ENCODE measurements around the gene UPF3A. TPM values are rescaled to one million over a fixed set of nuclear protein-coding genes. Genes with fewer than 3 reads are reported as not detected.
"Not testable (repeated sequence)": the region's sequence is repeated elsewhere in the genome, so short reads cannot be mapped to it uniquely, and the experiment has no call there.

UPF3A gene
- total RNA-seq, 1 experiment from 2014 or later: 88.3 TPM

DNA sequence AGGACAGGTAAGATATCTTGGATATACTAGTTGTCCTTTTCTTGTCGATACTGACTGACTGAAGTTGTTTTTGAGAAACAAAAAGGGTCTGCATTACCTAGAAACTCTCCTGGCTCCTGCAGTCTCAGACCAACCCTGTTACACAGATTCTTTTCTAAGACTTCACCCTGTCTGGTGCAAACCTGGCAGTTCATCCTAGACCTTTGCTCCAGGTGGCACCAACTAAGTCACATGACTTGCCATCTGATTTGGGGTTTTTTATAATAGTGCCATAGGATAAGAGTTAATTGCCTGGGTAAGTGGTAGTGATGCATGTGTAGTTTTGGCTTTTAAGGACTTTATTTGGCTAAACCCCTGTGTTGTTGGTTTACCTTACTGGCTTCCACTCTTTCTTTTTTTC is 47.2 kb downstream of the UPF3A start:
- Mint-ChIP-seq H3K4me3 (ENCODE audit: unreplicated experiment) (no peak overlapping the region), H3K27ac (ENCODE audit: unreplicated experiment) (no peak overlapping the region)
- BruUV-seq (replicated peaks): no TSS peak

GRCh38 chr13:114330086-114330485 is 48.7 kb downstream of the UPF3A start:
- Mint-ChIP-seq H3K36me3 (ENCODE audit: insufficient read depth, unreplicated experiment) (peaks cover 20% of the 10 kb centered on the region), H3K27ac (ENCODE audit: unreplicated experiment) (no peak overlapping the region), H3K4me1 (ENCODE audit: low read depth, unreplicated experiment) (no peaks in the 10 kb centered on the region), H3K9me3 (ENCODE audit: unreplicated experiment) (no peaks in the 10 kb centered on the region), H3K4me3 (ENCODE audit: unreplicated experiment) (no peak overlapping the region), H3K27me3 (ENCODE audit: insufficient read depth, unreplicated experiment) (peaks cover 5% of the 10 kb centered on the region)
- TF ChIP-seq, protein P1, sequence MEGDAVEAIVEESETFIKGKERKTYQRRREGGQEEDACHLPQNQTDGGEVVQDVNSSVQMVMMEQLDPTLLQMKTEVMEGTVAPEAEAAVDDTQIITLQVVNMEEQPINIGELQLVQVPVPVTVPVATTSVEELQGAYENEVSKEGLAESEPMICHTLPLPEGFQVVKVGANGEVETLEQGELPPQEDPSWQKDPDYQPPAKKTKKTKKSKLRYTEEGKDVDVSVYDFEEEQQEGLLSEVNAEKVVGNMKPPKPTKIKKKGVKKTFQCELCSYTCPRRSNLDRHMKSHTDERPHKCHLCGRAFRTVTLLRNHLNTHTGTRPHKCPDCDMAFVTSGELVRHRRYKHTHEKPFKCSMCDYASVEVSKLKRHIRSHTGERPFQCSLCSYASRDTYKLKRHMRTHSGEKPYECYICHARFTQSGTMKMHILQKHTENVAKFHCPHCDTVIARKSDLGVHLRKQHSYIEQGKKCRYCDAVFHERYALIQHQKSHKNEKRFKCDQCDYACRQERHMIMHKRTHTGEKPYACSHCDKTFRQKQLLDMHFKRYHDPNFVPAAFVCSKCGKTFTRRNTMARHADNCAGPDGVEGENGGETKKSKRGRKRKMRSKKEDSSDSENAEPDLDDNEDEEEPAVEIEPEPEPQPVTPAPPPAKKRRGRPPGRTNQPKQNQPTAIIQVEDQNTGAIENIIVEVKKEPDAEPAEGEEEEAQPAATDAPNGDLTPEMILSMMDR (IDR thresholded peaks at IDR 0.05; ENCODE audit: insufficient read depth in 1 of 2, low read depth in 1 of 2, low read length in 1 of 2, severe bottlenecking in 1 of 2, unreplicated experiment in 1 of 2): no peak
- intact Hi-C loops (cut with micrococcal nuclease; ENCODE audit: unreplicated experiment): no loop called here
- H3K27me3 ChIP-seq (replicated peaks; ENCODE audit: control insufficient read depth, insufficient read depth, low read length): no peaks in the 10 kb centered on the region
- no peak overlapping the region for H3K4me3 ChIP-seq (ENCODE audit: low read depth, low read length)
- CTCF ChIA-PET: no interaction called here
- H3K36me3 ChIP-seq (ENCODE audit: control insufficient read depth, insufficient read depth, low read length): no peaks in the 10 kb centered on the region; the same call in 1 of the 2 replicates
- BruUV-seq (replicated peaks): no TSS peak
- no peaks in the 10 kb centered on the region for H3K4me1 ChIP-seq
- no peak for DNase-seq
- POLR2A ChIA-PET: no interaction called here
- no peaks in the 10 kb centered on the region for H3K9me3 ChIP-seq

More for the DNA sequence above, 47.2 kb downstream of the UPF3A start:
- no peaks in the 10 kb centered on the region for H3K4me1 Mint-ChIP-seq (ENCODE audit: low read depth, unreplicated experiment)
- H3K27me3 Mint-ChIP-seq (ENCODE audit: insufficient read depth, unreplicated experiment): no peaks in the 10 kb centered on the region
- no peak for DNase-seq
- no peaks in the 10 kb centered on the region for H3K27me3 ChIP-seq (replicated peaks; ENCODE audit: control insufficient read depth, insufficient read depth, low read length)
- H3K9me3 Mint-ChIP-seq (ENCODE audit: unreplicated experiment): no peaks in the 10 kb centered on the region
- no peaks in the 10 kb centered on the region; the same call in 1 of the 2 replicates for H3K36me3 ChIP-seq (ENCODE audit: control insufficient read depth, insufficient read depth, low read length)
- TF ChIP-seq, protein P1 (IDR thresholded peaks at IDR 0.05; ENCODE audit: insufficient read depth in 1 of 2, low read depth in 1 of 2, low read length in 1 of 2, severe bottlenecking in 1 of 2, unreplicated experiment in 1 of 2): no peak
- H3K4me3 ChIP-seq (ENCODE audit: low read depth, low read length): no peak overlapping the region
- no peaks in the 10 kb centered on the region for H3K4me1 ChIP-seq
- POLR2A ChIA-PET: no interaction called here
- CTCF ChIA-PET: no interaction called here
- intact Hi-C loops (cut with micrococcal nuclease; ENCODE audit: unreplicated experiment): no loop called here
- H3K9me3 ChIP-seq: no peaks in the 10 kb centered on the region
- H3K36me3 Mint-ChIP-seq (ENCODE audit: insufficient read depth, unreplicated experiment): peaks cover 35% of the 10 kb centered on the region

GRCh38 chr13:114333881-114334280 is 52.5 kb downstream of the UPF3A start:
- POLR2A ChIA-PET; H3K36me3 Mint-ChIP-seq (ENCODE audit: insufficient read depth, unreplicated experiment); CTCF ChIA-PET; H3K27me3 Mint-ChIP-seq (ENCODE audit: insufficient read depth, unreplicated experiment); H3K27me3 ChIP-seq (replicated peaks; ENCODE audit: control insufficient read depth, insufficient read depth, low read length); H3K4me1 Mint-ChIP-seq (ENCODE audit: low read depth, unreplicated experiment); intact Hi-C loops (cut with micrococcal nuclease; ENCODE audit: unreplicated experiment); H3K4me3 ChIP-seq (ENCODE audit: low read depth, low read length); H3K4me1 ChIP-seq; H3K4me3 Mint-ChIP-seq (ENCODE audit: unreplicated experiment); H3K9me3 ChIP-seq; DNase-seq; H3K36me3 ChIP-seq (ENCODE audit: control insufficient read depth, insufficient read depth, low read length); H3K9me3 Mint-ChIP-seq (ENCODE audit: unreplicated experiment); BruUV-seq (replicated peaks); H3K27ac Mint-ChIP-seq (ENCODE audit: unreplicated experiment): not testable (repeated sequence)
